ENCODE results near the gene SLC25A33. TPM values are rescaled to one million over a fixed set of nuclear protein-coding genes. Genes with fewer than 3 reads are reported as not detected.
"Not testable (repeated sequence)": the region's sequence is repeated elsewhere in the genome, so short reads cannot be mapped to it uniquely, and the experiment has no call there.

The SLC25A33 gene
- total and polyA plus RNA-seq, 10 donors, result 2.4 to 4.5 (median 3.2) TPM

DNA sequence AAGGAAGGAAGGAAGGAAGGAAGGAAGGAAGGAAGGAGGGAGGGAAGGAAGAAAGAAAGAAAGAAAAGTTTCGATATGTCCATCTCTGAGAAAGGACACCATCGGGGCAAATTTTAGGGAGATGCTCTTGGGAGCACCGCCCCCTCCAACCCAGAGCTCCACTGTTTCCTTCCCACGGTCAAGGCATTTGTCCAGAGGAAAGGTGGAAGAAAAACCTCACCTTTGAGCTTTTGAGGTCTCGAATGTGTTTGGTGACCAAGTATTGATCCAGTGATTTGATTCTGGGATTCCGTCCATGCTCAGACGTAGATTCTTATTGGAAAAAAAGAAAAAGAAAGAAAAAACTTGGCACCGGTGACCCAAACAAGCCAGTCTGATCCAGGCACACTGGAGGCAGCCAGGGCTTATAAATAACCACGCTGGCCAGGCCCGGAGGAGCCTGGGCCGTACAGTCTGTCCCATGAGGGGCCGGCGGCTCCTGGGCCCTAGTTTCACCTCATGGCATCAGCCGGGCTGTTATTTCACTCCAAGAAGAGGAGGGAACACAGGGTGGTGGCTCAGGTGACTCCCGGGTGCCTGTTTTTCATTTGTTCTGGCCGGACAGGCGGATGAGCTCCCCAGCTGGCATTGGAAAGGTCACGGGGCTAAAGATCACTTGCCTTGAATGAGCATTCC is 36.1 kb upstream of the SLC25A33 start:
- peaks cover 0 to 9% (median 0%) of the 10 kb centered on the region in 7 donors for H3K27me3 ChIP-seq (replicated peaks in 1 of 7)
- no peak for DNase-seq
- no peaks in the 10 kb centered on the region for H3K36me3 ChIP-seq
- TF ChIP-seq, protein P1, sequence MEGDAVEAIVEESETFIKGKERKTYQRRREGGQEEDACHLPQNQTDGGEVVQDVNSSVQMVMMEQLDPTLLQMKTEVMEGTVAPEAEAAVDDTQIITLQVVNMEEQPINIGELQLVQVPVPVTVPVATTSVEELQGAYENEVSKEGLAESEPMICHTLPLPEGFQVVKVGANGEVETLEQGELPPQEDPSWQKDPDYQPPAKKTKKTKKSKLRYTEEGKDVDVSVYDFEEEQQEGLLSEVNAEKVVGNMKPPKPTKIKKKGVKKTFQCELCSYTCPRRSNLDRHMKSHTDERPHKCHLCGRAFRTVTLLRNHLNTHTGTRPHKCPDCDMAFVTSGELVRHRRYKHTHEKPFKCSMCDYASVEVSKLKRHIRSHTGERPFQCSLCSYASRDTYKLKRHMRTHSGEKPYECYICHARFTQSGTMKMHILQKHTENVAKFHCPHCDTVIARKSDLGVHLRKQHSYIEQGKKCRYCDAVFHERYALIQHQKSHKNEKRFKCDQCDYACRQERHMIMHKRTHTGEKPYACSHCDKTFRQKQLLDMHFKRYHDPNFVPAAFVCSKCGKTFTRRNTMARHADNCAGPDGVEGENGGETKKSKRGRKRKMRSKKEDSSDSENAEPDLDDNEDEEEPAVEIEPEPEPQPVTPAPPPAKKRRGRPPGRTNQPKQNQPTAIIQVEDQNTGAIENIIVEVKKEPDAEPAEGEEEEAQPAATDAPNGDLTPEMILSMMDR (IDR thresholded peaks at IDR 0.05 in 8 of 11, conservative IDR thresholded peaks at IDR 0.05 in 3 of 11), result no peak
- TF ChIP-seq POLR2A (IDR thresholded peaks at IDR 0.05) (no peak), POLR2AphosphoS5 (IDR thresholded peaks at IDR 0.05) (no peak)
- no peaks in the 10 kb centered on the region for H3K9me3 ChIP-seq
- H3K27ac ChIP-seq, result no peak overlapping the region
- intact Hi-C loops (cut with DNase I; ENCODE audit: low total_unique reads), result no loop called here
- WGBS, 5 donors, result 78 to 88% (median 84%) methylated on average over 18 of the region's 18 CpGs
- no peak overlapping the region for H3K4me3 ChIP-seq
- no peaks in the 10 kb centered on the region for H3K4me1 ChIP-seq

DNA sequence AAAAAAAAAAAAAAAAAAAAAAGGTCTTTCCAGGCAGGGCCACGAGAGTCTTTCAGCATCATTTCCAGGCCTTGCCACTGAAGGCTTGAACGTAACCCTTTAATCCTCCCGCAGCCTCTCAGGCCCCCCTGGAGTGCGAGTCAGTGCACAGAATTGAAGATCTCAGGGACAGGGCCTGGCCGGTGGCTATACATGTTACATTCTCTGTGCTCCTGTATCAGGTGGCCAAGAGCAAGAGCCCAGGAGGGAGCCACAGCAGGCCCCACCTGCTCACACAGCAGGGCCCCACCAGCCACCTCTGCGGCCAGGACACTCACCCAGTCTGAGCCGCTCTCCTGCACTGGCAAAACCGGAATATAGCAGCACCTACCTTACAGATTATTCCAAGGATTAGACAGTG is 34.1 kb upstream of the SLC25A33 start:
- 85 to 95% (median 89%) methylated on average over 8 of the region's 8 CpGs for WGBS, 5 donors
- intact Hi-C loops (cut with DNase I; ENCODE audit: low total_unique reads), result no loop called here
- Histone ChIP-seq H3K27me3 (replicated peaks in 1 of 7) (peaks cover 0 to 9% (median 0%) of the 10 kb centered on the region in 7 donors), H3K4me3 (no peak overlapping the region), H3K4me1 (no peaks in the 10 kb centered on the region), H3K36me3 (no peaks in the 10 kb centered on the region), H3K9me3 (no peaks in the 10 kb centered on the region), H3K27ac (no peak overlapping the region)
- TF ChIP-seq POLR2A (IDR thresholded peaks at IDR 0.05) (no peak), POLR2AphosphoS5 (IDR thresholded peaks at IDR 0.05) (no peak)
- TF ChIP-seq, protein P1 (IDR thresholded peaks at IDR 0.05 in 8 of 11, conservative IDR thresholded peaks at IDR 0.05 in 3 of 11), result no peak
- no peak for DNase-seq

DNA sequence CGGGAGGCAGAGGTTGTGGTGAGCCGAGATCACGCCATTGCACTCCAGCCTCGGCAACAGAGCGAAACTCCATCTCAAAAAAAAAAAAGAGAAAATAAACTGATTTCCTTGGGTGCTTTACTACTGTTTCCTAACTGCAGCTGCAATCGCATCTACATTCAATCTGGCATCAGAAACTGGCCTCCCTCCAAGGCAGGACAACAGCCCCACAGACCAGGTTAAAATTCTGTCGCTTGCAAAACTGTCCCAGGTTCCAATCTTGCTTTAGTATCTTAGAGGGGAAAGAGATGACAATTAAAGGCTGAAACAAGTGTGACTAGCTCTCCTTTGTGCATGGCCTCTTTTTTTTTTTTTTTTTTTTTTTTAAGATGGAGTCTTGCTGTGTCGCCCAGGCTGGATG is 32.4 kb upstream of the SLC25A33 start:
- TF ChIP-seq POLR2AphosphoS5 (IDR thresholded peaks at IDR 0.05), result no peak
- TF ChIP-seq, protein P1 (IDR thresholded peaks at IDR 0.05 in 8 of 11, conservative IDR thresholded peaks at IDR 0.05 in 3 of 11), result no peak
- H3K36me3 ChIP-seq, result no peaks in the 10 kb centered on the region
- no peak overlapping the region for H3K27ac ChIP-seq
- no peak for DNase-seq
- no peaks in the 10 kb centered on the region for H3K9me3 ChIP-seq
- 85 to 91% (median 90%) methylated on average over 8 of the region's 8 CpGs for WGBS, 5 donors
- no peaks in the 10 kb centered on the region for H3K27me3 ChIP-seq (replicated peaks in 1 of 7)
- no peaks in the 10 kb centered on the region for H3K4me1 ChIP-seq
- intact Hi-C loops (cut with DNase I; ENCODE audit: low total_unique reads), result no loop called here
- H3K4me3 ChIP-seq, result no peak overlapping the region

DNA sequence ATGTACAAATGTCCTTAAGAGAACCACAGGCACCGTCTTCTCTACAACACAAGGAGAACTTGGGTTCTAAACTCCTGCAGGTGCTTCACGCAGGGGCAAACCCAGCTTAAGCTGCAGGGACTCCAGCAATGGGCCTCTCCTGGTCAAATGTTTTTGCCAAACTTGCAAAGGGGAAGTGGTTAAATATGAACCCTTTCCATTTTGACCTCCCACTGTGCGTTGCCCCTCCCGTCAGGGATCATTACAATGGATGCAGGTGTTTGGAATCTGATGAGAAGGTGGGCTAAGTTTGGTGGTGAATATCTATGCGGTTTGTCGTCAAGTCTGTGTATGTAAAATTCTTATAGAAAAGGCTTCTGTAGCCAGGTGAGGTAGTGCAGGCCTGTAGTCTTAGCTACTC is 29.1 kb upstream of the SLC25A33 start:
- intact Hi-C loops (cut with DNase I; ENCODE audit: low total_unique reads), result no loop called here
- Histone ChIP-seq H3K27ac (no peak overlapping the region), H3K4me3 (no peak overlapping the region), H3K9me3 (no peaks in the 10 kb centered on the region), H3K27me3 (replicated peaks in 1 of 7) (no peaks in the 10 kb centered on the region), H3K36me3 (no peaks in the 10 kb centered on the region), H3K4me1 (no peaks in the 10 kb centered on the region)
- 87 to 93% (median 91%) methylated on average over 6 of the region's 6 CpGs for WGBS, 5 donors
- TF ChIP-seq, protein P1 (IDR thresholded peaks at IDR 0.05 in 8 of 11, conservative IDR thresholded peaks at IDR 0.05 in 3 of 11), result no peak
- TF ChIP-seq POLR2A (IDR thresholded peaks at IDR 0.05) (no peak), POLR2AphosphoS5 (IDR thresholded peaks at IDR 0.05) (no peak)
- DNase-seq, result no peak

DNA sequence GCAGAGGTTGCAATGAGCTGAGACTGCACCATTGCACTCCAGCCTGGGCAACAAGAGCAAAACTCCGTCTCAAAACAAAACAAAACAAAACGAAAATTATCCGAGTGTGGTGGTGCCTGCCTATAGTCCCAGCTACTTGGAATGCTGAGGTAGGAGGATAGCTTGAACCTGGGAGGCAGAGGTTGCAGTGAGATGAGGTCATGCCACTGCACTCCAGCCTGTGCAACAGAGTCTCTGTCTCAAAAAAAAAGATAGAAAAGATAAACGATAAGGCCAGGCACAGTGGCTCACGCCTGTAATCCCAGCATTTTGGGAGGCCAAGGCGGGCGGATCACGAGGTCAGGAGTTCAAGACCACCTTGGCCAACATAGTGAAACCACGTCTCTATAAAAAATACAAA is 23.7 kb upstream of the SLC25A33 start:
- intact Hi-C loops (cut with DNase I; ENCODE audit: low total_unique reads), result not testable (repeated sequence)

More for the DNA sequence above, 23.7 kb upstream of the SLC25A33 start:
- H3K4me3 ChIP-seq; H3K27me3 ChIP-seq (replicated peaks in 1 of 7); H3K4me1 ChIP-seq; H3K9me3 ChIP-seq; H3K36me3 ChIP-seq; H3K27ac ChIP-seq; DNase-seq: not testable (repeated sequence)
- 89 to 93% (median 90%) methylated on average over 9 of the region's 9 CpGs for WGBS, 5 donors
